NCI-H1436 treated with DMSO at 0.1 percent for 48 hours (cell line): ENCODE results near the gene SIKE1.
"Not testable (repeated sequence)": the region's sequence is repeated elsewhere in the genome, so short reads cannot be mapped to it uniquely, and the experiment has no call there.

ENCODE experiments used
- DNase-seq: peaks from one replicate; lab custom pipeline; 2025; lab: John Stamatoyannopoulos, UW

SIKE1 gene

DNA sequence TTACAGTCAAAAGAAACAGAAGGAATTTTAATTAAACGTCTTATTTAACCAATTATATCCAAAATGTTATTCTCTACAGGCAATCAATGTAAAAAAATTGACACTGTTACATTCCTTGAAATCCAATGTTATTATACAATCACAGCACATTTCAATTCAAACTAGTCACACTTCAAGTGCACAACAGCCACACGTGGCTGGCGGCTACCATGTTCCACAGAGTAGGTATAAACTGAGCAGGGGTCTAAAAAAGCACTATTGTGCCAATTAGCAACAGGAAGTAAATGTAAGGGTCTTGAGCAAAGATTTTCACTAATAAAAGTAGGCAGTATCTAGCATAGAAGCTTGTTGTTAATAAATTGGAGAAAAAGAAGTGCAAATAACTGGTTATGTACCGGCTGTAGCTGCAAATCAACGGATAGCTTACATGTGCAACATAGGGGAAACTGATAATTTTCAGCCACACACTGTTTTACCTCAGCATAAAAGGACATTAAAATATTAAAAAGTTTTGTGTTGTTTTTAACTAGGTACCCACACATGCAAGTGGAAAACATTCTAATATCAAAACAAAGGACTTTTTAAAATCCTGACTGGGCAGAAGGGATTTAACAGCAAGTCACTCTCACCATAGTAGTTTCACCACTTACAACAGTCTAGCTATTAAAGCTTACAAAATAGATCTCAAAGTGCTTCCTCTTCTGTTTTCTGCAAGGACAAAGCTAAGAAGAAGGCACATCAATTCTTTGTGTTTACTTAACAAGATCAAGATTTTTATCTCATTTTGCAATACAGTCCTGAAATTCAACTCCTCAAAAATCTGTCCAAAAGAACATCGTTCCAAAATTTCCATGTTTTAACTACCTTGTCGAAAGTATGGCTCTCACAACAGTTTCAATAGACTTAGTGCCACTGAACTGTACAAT is 25.2 kb downstream of the SIKE1 start:
- DNase-seq = no peak

DNA sequence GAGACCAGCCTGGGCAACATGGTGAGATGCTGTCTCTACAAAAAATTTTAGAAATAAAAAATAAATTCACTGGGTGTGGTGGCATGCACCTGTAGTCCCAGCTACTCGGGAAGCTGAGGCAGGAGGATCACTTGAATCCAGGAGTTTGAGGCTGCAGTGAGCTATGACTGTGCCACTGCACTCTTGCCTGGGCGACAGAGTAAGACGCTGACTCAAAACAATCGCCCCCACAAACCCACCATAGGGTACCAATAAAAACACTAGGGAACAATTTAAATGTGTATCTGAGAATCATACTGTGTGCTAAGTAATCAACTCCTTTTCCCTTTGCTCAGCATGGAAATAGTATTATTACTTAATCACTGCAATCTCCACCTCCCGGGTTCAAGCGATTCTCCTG is 26.8 kb downstream of the SIKE1 start:
- not testable (repeated sequence) for DNase-seq

DNA sequence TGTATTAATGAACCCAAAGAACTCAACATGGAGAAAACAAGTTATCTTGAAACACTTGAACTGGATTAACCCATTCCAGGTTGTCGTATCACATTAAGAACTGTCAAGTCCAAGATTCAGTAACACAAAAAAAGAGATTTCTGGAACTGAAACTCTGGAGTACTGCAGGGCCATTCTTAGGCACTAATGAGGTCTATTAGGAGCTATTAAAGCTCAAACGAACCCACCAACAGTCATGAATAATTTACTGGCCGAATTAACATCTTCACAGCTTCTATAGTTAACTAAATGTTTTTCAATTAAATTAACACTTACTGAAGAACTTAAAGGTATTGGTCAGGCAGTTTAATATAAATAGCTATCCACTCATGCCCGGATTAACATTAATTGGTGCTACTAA is 27.3 kb downstream of the SIKE1 start:
- DNase-seq = no peak

DNA sequence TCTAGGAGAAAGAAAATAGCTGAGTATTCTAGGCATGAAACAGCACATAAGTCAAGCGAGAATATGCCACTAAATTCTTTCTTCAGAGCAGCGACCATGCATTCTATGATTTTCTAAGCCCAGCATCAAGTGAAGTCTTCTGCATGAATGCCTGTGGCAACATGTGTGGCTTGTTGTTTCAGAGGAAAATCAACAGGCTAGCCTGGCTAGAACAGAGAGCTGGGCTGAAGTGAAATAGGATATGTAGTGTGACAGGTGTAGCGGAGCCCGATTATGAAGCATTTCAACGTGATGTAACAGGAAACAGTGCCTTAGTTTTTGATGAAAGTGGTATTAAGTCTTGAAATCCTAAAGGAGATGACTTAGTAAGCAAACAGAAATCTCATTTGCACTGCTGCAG is 29.7 kb downstream of the SIKE1 start:
- DNase-seq = no peak

DNA sequence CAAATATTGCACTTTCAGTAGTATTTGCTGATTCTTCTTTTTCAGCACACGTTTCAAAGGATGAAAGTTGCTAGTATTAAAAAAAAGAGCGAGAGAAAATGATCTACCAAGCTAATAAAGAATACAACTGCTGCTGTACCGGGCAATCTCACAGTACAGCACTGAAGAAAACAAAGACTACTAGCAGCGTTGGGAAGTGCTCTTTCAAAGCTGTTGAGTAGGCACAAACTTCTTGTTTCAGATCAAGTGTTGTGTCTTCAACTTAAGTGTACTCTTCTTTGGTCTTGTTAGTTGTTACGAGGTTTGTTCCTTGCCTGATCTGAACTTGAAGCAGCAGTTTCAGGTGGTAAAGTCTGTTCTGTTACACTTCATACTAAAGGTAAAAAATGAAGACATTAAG is 30.6 kb downstream of the SIKE1 start:
- DNase-seq = no peak

DNA sequence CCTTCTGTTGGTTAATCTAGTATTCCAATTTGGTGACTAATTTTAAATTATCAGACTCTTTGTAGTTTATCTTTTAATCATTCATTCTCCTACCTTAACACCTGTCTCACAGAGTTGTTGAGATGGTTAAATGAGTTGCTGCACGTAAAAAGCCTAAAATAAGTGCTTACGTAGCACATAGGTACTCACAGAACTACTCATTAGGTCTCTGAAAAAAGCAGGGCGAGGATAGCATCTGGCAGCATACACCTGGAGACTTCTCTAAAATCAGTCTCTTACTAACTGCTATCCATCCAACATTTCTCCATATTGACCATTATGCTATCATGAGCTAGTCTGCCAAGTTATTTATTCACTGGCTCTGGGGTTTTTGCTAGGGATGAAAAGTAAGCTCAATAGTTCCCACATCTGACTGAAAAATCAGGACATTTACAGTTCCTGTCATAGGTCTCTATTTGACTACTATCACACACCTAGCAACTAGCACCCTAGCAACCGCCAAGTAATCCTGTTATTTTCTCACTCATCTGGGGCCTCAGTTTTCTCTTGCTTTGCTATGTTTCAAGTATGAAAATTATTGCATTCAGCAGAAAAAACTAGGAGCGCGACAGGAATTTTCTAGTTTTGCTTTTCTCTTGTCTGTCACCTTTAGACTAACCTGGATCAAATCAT is 33.9 kb downstream of the SIKE1 start:
- no peak for DNase-seq

DNA sequence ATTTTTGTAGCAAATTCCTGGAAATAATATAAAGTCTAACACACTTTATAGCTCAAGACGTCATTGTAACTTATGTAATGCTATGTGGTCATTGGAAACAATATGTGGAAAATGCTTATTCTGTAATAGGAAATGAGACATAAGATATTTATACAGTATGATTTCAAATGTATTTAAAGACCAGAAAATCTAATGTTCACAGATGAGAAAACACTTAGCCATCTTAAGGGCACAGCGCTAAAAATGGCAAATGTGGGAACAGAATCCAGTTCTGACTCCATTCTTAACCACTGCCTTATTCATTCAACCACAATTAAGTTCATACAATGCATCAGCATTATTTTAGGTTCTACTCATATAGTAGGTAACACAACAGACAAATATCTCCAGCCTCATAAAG is 35.2 kb downstream of the SIKE1 start:
- DNase-seq = no peak

DNA sequence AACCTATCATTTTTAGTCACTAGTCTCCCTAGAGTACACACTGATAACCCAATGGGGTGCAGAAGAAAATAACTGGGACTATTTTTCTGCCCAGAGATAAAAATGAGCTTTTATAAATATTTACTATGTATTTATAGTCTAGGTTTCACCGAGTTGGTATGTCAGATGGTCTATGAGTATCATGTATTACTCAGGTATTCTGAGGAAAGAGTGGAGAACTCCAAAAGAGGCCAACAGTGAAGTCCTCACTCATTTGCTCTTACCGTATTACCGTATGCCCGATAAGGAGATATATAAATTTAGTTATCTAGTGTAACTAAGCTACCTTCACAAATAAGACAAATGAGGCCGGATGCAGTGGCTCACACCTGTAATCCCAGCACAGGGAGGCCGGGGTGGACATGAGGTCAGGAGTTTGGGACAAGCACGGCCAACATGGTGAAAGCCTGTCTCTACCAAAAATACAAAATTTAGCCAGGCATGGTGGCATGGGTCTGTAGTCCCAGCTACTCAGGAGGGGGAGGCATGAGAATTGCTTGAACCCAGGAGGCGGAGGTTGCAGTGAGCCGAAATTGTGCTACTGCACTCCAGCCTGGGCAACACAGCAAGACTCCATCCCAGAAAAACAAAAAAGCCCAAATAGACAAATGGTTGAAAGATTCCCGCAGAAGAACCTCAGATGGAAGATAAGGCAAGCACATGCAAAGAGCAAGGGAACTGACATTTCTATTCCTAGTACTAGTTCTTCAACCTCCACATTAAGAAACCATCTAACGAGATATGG is 38.3 kb downstream of the SIKE1 start:
- DNase-seq = no peak

DNA sequence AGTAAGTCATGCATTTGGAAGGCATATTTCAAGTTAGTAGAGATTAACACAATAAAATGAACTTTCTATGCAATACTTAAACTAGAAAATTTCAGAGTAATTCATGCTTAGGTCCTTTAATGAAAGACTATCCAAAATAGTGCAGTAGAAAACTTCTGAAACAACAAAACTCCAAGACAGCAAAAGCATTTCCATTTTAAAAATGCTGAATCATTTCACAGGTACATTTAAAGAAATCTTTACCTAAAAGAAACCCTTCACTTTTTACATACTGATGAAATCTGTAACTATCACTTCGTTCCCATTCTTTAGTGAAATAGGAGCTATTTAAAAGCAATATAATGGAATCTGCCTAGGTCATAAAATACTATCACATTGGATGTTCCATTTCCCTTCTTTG is 40.2 kb downstream of the SIKE1 start:
- no peak for DNase-seq

DNA sequence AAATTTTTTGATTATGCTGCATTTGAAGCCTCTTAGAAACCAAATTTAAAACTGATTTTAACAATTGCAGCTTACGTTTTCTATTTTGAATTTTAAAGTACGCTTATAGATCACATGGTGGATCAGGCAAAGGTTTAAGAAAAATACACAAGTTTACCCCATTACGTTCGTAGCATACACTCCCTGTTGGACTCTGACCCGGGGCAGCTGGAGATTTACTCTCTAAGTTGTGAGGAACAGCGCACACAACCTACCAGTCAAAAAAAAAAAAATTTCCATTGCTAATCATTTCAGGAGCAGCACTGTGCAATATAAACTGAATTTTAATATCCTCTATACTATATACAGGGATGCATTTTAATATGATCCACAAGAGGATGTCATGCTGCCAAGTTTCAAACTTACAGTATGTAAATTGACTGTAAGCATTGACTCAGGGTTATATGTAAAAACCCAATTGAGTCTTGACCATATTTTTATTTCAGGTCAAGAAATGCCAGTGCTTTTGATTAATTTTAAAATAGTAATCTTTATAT is 43.1 kb downstream of the SIKE1 start:
- no peak for DNase-seq

DNA sequence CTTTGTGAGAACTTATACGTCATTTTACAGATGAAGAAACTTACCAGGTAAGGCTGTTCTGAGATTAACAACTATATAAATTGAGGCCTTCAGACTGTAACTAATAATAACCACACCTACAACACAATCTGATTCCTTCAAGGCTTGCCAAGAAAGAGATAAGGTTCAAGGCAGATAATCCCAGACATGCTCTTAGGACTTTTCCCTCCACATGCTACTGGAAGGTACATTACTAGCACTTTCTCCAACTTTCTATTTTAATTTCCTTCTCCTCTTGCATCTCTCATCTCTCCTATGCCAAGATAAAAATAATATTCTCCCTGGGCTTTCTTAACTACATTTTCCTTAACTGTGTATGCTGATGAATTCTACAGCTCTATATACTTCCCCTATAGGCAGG is 45.0 kb downstream of the SIKE1 start:
- DNase-seq = no peak

DNA sequence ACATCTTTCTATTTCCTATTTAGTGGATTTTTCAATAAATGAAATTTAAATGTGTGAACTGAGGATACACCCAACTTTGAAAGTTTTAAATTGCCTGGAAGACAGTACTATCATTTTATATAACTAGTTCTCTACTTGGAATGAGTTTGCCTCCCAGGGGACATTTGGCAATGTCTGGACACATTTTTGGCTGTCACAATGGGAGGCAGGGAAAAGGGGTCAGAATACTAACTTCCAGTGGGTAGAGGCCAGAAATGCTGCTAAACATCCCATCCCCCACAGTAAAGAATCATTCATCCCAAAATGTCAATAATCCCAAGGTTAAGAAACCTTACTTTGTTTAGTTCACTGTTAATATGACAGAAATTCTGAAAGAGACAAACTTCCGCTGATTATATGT is 50.7 kb downstream of the SIKE1 start:
- no peak for DNase-seq

DNA sequence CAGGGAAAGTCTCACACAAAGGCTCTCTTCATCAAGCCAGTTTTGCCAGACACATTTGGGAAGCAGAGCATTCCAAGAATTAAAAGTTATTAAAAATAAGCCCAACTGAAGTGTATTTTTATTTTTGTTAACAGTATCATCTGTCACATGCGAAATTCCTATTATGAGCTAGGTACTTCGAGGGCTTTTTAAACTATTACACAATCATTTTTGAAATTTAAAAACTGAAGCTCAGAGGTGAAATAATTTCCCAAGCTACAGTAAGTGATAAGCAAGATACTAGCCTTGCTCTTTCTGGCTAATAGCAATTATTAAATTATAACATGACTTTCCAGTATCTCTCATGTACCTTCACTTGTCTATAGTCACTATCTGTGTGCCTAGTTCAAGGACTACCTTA is 51.9 kb downstream of the SIKE1 start:
- no peak for DNase-seq

DNA sequence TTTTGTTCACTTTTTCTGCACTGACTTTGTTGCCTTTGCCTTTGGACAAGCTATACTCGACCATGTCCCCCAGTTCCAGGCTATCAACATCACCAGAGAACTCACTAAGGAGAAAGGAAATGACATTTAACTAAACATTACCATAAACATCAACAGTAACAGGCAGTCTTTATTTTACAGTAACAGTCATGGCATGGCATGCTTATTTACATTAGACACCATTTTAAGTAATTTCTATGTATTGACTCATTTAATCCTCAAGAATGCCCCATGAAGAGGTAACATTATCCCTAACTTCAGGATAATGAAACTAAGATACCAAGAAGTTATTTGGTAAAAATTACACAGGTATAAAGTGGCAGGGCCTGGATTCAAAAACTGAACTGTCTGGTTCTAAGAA is 55.3 kb downstream of the SIKE1 start:
- no peak for DNase-seq

DNA sequence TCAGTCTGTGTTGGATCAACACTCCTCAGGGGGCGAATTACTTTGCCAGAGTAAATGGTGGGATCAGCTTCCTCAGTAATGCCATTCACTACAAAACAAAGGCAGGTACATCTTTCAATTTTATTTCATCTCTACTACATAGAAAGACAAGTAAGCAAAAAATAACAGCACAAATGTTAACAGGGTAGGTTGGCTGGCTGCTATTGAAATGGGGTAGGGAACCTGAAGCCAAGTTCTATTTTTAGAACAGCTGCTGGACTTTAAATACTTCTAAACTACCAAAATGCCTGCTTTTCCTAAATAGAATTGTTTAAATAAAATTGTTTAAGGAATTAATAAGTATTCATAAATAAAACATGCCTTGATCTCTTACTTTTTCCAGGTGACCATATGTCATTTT is 56.6 kb downstream of the SIKE1 start:
- DNase-seq = no peak

DNA sequence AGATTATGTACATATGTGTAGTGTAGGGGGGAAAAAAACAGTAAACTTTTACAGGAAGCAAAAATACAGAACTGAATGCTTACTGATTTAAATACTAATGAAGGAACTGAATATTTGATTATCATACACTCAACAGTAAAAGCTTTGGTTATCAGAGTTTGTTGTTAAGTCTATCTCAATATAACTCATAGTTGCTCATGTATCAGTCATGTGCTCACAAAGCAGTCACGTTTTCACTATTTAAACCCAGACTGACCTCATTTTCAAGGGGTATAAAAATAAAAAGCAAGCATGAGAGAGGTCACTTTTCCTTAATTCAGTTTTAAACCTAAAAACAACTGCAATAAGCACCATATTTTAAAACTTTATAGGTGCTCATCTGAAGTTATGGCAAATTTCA is 57.0 kb downstream of the SIKE1 start:
- DNase-seq = no peak

DNA sequence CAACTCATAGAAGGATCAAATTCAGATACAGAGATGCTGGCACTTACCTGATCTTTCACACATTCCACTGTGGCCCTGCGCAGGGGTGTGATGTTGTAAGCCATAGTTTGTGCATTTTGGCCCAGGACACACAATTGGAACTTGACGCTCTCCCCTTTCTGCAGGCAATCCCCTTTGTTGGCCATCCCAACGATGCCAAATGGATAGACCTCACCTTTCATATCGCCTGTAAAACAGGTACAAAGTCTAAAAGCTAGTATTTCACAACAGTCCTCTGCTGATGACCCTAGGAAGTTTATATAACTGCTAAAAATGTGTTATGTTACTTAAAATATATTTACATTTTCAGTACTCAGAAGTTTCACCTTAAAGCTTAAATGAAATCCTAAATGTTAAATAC is 60.0 kb downstream of the SIKE1 start:
- no peak for DNase-seq
